Keratinocyte (primary cell): ENCODE measurements around the gene VPS35L. TPM values are rescaled to one million over a fixed set of nuclear protein-coding genes. Genes with fewer than 3 reads are reported as not detected.

Source experiments
- DNase-seq: peaks from one replicate; pipeline ENCODE4 v3.0.0-alpha.2; 2011; ENCODE audit warnings: low read depth, missing footprints, low spot score
- FAIRE-seq: peaks from 2 replicates; lab custom pipeline; 2011; peaks lifted over from hg19 to GRCh38; lab: Jason Lieb, UNC
- H2AFZ ChIP-seq: 2 replicates; pipeline ENCODE4 v1.6.0; 2012; ENCODE audit warnings: low read length, control low read depth, inconsistent platforms; ENCODE audit not compliant: control insufficient read depth
- H3K27ac ChIP-seq: 2 replicates; pipeline ENCODE4 v1.5.1; 2011; ENCODE audit warnings: low read length; ENCODE audit not compliant: control insufficient read depth, insufficient read depth
- H3K27me3 ChIP-seq: 3 replicates; pipeline ENCODE4 v1.6.0; 2011; ENCODE audit warnings: low read length; ENCODE audit not compliant: control insufficient read depth, insufficient read depth; ENCODE audit errors: extremely low read depth
- H3K36me3 ChIP-seq, 2 experiments: 2 replicates in 1 of 2; 3 replicates in 1 of 2; pipeline ENCODE4 v1.5.1; 2011; ENCODE audit warnings: low read length in 2 of 2, mild to moderate bottlenecking in 1 of 2; ENCODE audit not compliant: control insufficient read depth in 2 of 2, insufficient read depth in 2 of 2; ENCODE audit errors: extremely low read depth in 1 of 2
- H3K4me1 ChIP-seq: 3 replicates; pipeline ENCODE4 v1.5.1; 2011; ENCODE audit warnings: low read length; ENCODE audit not compliant: control insufficient read depth, insufficient read depth; ENCODE audit errors: extremely low read depth
- H3K4me2 ChIP-seq: 3 replicates; pipeline ENCODE4 v1.6.0; 2011; ENCODE audit warnings: low read depth, low read length; ENCODE audit not compliant: control insufficient read depth, insufficient read depth; ENCODE audit errors: extremely low read depth
- H3K4me3 ChIP-seq, 3 experiments: fragments of 200-600 bp in 1 of 3; sonication (generic) in 1 of 3; 2 replicates in 2 of 3; 3 replicates in 1 of 3; pipeline ENCODE4 v1.5.1; 2011 to 2016; ENCODE audit warnings: low read length in 3 of 3, mild to moderate bottlenecking in 3 of 3, control low read depth in 2 of 3, inconsistent platforms in 1 of 3, low read depth in 1 of 3, mixed read lengths in 1 of 3, mixed run types in 1 of 3, moderate library complexity in 1 of 3; ENCODE audit not compliant: control insufficient read depth in 2 of 3, insufficient read depth in 2 of 3; ENCODE audit errors: extremely low read depth in 1 of 3
- H3K79me2 ChIP-seq: 2 replicates; pipeline ENCODE4 v1.6.0; 2012; ENCODE audit warnings: low read length; ENCODE audit not compliant: control insufficient read depth, insufficient read depth
- H3K9ac ChIP-seq: 3 replicates; pipeline ENCODE4 v1.6.0; 2011; ENCODE audit warnings: low read length; ENCODE audit not compliant: control insufficient read depth, insufficient read depth; ENCODE audit errors: extremely low read depth
- H3K9me1 ChIP-seq: 3 replicates; pipeline ENCODE4 v1.6.0; 2011; ENCODE audit warnings: low read length; ENCODE audit not compliant: control insufficient read depth, insufficient read depth; ENCODE audit errors: extremely low read depth
- H3K9me3 ChIP-seq: 2 replicates; pipeline ENCODE4 v1.5.1; 2012; ENCODE audit warnings: low read depth, low read length; ENCODE audit not compliant: control insufficient read depth
- H4K20me1 ChIP-seq: 3 replicates; pipeline ENCODE4 v1.6.0; 2011; ENCODE audit warnings: low read length; ENCODE audit not compliant: control insufficient read depth, insufficient read depth; ENCODE audit errors: extremely low read depth
- EZH2 ChIP-seq: IDR thresholded peaks from one replicate; pipeline ENCODE4 v1.6.1; 2012; ENCODE audit warnings: inconsistent platforms, mild to moderate bottlenecking, low read length, moderate library complexity
- dilution Hi-C: fragments of 300-500 bp; cut with MboI; formaldehyde crosslinking; loops from one replicate; pipeline ENCODE4 v1.7.0; 2020; ENCODE audit warnings: low sequenced_read_pairs; ENCODE audit not compliant: extremely low pct_ligation_motif_present
- polyA plus RNA-seq, 5 experiments: library from polyadenylated mRNA; depleted of rRNA in 3 of 5; stranded (reverse) in 3 of 5; stranded (forward) in 1 of 5; unstranded in 1 of 5; fragments of >200 nt; gene quantifications; 1 replicate in 1 of 5; 2 replicates in 3 of 5; 3 replicates in 1 of 5; pipeline versions ENCODE4 v1.2.1 to v1.2.3, GENCODE V29; 2011 to 2012; ENCODE audit warnings: missing spikeins in 2 of 5, low read depth in 1 of 5, low replicate concordance in 1 of 5
- TF ChIP-seq, protein P1 (sequence below), 3 experiments: IDR thresholded peaks in 1 of 3; conservative IDR thresholded peaks in 1 of 3; optimal IDR thresholded peaks in 1 of 3; 2 replicates in 2 of 3; 3 replicates in 1 of 3; pipeline versions ENCODE3 to v1.5.1; 2011; ENCODE audit warnings: low read length in 3 of 3, mild to moderate bottlenecking in 3 of 3, moderate library complexity in 2 of 3, control low read depth in 1 of 3, inconsistent platforms in 1 of 3; ENCODE audit not compliant: insufficient read depth in 2 of 3; ENCODE audit errors: extremely low read depth in 1 of 3

The VPS35L gene
- polyA plus RNA-seq, 1 donor (not counting 4 experiments of a cell fraction or from before 2014, with no cell fraction given), result 22.1 TPM

- Histone ChIP-seq H2AFZ (no peak overlapping the region), H3K9me3 (no peaks in the 10 kb centered on the region), H3K9ac (no peak overlapping the region), H3K27me3 (no peaks in the 10 kb centered on the region), H3K4me3 (no peak overlapping the region), H3K9me1 (no peaks in the 10 kb centered on the region), H3K27ac (no peak overlapping the region), H3K4me2 (no peak overlapping the region), H3K4me1 (no peaks in the 10 kb centered on the region), H3K36me3 (no peaks in the 10 kb centered on the region), H3K79me2 (no peaks in the 10 kb centered on the region), H4K20me1 (no peaks in the 10 kb centered on the region)
- no peak for DNase-seq
- TF ChIP-seq EZH2, result no peak
- TF ChIP-seq, protein P1, sequence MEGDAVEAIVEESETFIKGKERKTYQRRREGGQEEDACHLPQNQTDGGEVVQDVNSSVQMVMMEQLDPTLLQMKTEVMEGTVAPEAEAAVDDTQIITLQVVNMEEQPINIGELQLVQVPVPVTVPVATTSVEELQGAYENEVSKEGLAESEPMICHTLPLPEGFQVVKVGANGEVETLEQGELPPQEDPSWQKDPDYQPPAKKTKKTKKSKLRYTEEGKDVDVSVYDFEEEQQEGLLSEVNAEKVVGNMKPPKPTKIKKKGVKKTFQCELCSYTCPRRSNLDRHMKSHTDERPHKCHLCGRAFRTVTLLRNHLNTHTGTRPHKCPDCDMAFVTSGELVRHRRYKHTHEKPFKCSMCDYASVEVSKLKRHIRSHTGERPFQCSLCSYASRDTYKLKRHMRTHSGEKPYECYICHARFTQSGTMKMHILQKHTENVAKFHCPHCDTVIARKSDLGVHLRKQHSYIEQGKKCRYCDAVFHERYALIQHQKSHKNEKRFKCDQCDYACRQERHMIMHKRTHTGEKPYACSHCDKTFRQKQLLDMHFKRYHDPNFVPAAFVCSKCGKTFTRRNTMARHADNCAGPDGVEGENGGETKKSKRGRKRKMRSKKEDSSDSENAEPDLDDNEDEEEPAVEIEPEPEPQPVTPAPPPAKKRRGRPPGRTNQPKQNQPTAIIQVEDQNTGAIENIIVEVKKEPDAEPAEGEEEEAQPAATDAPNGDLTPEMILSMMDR (optimal IDR thresholded peaks at IDR 0.05 in 1 of 3, IDR thresholded peaks at IDR 0.05 in 1 of 3, conservative IDR thresholded peaks at IDR 0.05 in 1 of 3; ENCODE audit: extremely low read depth in 1 of 3, insufficient read depth in 2 of 3, low read length in 3 of 3), result no peak
- no peak for FAIRE-seq
- dilution Hi-C loops, result no loop called here
Observed at GRCh38 chr16:19746561-19746960, 191.1 kb downstream of the VPS35L start.

DNA sequence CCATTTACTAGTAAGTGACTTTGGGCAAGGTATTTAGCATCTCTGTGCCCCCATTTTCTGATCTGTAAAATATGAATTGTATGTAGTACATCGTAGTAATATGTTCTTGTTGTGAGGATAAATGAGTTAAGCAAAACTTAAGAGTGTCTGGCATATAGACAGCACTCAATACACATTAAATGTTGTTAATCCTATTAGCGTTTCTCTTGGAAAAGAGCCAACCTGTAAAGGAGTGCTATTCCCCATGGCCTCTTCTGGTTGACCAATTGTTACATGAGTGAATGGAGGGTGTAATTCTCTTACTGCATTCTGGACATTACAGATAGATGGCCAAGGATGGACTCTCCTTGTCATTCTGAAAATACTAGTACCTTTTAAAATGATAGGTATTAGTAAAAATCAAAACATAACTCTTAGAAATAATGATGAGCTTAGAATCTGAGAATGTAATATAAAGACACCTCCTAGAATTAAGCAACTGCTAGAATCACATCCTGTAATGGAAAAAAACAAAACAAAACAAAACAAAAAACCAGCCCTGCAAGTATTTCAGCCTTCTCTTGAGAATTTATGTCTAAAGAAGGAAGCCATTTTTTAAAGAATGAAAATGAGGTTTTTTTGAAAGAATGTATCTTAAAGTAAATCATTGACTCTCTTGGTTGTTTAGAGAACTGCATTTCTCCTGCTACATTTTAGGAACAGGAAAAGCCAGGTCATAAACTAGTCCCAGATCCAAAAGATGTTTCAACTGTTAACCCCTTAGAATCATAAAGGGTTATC, 193.1 kb downstream of the VPS35L start:
- no peak overlapping the region for H3K4me2 ChIP-seq
- H3K9me1 ChIP-seq, result no peaks in the 10 kb centered on the region
- no peak overlapping the region for H3K9ac ChIP-seq
- no peak overlapping the region for H3K27ac ChIP-seq
- dilution Hi-C loops, result no loop called here
- H3K27me3 ChIP-seq, result no peaks in the 10 kb centered on the region
- no peaks in the 10 kb centered on the region for H3K4me1 ChIP-seq
- no peak overlapping the region for H2AFZ ChIP-seq
- no peaks in the 10 kb centered on the region for H4K20me1 ChIP-seq
- TF ChIP-seq EZH2, result no peak
- TF ChIP-seq, protein P1 (optimal IDR thresholded peaks at IDR 0.05 in 1 of 3, IDR thresholded peaks at IDR 0.05 in 1 of 3, conservative IDR thresholded peaks at IDR 0.05 in 1 of 3; ENCODE audit: extremely low read depth in 1 of 3, insufficient read depth in 2 of 3, low read length in 3 of 3), result no peak
- H3K9me3 ChIP-seq, result no peaks in the 10 kb centered on the region
- H3K4me3 ChIP-seq, result no peak overlapping the region
- DNase-seq, result no peak
- no peaks in the 10 kb centered on the region for H3K79me2 ChIP-seq
- no peak for FAIRE-seq
- H3K36me3 ChIP-seq, result no peaks in the 10 kb centered on the region
